Measurements from ENCODE around the gene LLCFC1.
"Not testable (repeated sequence)": the region's sequence is repeated elsewhere in the genome, so short reads cannot be mapped to it uniquely, and the experiment has no call there.

The LLCFC1 gene

DNA sequence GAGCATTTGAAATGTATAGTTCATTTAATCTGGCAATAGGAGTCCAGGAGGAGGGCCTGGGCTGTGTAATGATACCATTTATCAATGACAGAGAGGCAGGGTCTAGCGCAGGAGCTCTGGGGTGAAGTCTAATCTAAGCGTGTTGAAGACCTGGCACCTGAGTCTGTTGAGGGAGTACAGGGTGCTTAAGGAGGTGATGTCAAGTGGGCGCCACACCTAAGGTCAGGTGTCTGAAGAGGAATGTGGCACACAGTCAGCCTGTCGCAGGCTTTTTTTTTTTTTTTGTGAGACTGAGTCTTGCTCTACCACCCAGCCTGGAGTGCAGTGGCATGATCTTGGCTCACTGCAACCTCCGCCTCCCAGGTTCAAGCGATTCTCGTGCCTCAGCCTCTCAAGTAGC is 2.3 kb downstream of the LLCFC1 start:
- no peak for DNase-seq (ENCODE audit: low read depth in 1 of 2, low spot score in 1 of 2)

- no peak for DNase-seq (ENCODE audit: low read depth in 1 of 2, low spot score in 1 of 2)
These were observed 3.5 kb downstream of the LLCFC1 start for GRCh38 chr7:142942746-142943145.

GRCh38 chr7:142943706-142944268 is 4.5 kb downstream of the LLCFC1 start:
- DNase-seq (ENCODE audit: low read depth in 1 of 2, low spot score in 1 of 2), result no peak

DNA sequence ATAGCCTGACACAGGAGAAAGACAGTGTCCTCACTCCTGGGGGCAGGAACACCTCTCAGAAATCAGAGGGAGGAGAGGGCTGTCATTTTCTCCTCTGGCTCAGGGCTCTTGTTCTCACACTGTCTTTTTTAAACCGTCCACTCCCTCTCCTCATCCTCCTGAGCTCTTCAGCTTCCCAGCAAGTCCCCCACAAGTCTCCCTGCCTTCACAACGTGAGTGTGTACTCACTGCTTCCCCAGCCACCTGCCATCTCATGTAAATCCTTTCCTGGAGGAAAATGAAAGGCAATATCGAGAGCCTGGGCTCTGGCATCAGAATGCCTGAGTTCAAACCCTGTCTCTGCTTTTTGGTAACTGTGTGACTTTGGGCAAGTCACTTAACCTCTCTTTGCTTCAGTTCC is 5.7 kb downstream of the LLCFC1 start:
- DNase-seq (ENCODE audit: low read depth in 1 of 2, low spot score in 1 of 2), result no peak

GRCh38 chr7:142948603-142949002 is 9.3 kb downstream of the LLCFC1 start:
- DNase-seq (ENCODE audit: low read depth in 1 of 2, low spot score in 1 of 2), result no peak

- DNase-seq (ENCODE audit: low read depth in 1 of 2, low spot score in 1 of 2), result no peak
These were observed 11.0 kb downstream of the LLCFC1 start for GRCh38 chr7:142950235-142950634.

DNA sequence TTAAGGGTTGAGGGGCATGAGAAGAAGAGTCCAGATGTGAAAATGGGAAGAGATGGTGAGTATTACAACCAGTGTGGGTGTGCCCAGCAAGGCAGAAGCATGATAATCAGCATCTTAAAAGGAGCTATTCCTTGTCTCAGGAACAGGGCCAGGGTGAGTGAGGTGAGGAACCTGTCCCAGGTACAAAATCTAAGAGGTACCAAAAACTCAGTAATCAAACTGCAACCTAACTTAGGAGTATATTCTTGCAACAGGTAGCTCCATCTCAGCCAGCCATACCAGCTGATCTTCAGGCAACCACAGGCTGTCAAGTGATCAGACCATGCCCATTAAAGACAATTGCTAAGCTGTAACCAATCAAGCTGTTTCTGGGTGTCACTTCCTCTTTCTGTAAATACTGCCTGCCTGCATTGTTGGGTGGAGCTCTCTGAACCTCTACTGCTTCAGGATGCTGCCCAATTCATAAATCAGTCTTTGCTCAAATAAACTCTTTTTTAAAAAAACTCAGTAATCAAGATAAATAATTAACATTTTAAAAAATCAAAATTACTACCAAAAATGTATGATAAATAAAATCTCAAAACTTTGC is 15.5 kb downstream of the LLCFC1 start:
- DNase-seq (ENCODE audit: low read depth in 1 of 2, low spot score in 1 of 2), result no peak

DNA sequence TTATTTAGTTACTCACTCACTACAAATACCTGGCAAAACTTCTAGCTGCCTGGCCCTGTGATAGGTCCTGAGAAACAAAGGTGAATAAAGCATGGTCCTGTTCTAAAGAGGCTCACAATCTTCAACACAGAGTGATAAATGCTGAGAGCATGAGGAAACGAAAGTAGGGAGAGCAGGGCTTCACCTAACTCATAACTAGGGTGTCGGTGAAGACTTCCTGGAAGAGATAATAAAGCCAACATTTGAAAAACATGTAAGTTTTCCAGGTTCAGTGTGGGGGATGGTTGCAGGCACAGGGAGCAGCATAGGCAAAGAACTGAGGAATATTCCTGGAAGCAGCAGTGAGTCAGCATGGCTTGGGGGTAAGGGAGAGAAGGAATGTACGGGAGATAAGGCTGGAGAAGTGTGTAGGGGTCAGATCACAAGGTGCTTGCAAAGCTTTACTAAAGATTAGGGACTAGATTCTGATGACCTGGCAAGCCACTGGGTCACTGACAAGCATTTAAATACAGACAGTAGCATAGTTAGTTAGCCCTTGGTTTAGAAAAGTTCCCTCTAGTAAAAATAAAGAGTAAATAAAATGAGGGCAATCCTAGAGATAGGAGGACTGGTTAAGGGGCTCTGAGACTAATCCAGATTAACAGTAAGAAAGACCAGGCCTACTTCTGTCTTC is 17.8 kb downstream of the LLCFC1 start:
- DNase-seq (ENCODE audit: low read depth in 1 of 2, low spot score in 1 of 2), result no peak

GRCh38 chr7:142957723-142958122 is 18.4 kb downstream of the LLCFC1 start:
- DNase-seq (ENCODE audit: low read depth in 1 of 2, low spot score in 1 of 2), result no peak

DNA sequence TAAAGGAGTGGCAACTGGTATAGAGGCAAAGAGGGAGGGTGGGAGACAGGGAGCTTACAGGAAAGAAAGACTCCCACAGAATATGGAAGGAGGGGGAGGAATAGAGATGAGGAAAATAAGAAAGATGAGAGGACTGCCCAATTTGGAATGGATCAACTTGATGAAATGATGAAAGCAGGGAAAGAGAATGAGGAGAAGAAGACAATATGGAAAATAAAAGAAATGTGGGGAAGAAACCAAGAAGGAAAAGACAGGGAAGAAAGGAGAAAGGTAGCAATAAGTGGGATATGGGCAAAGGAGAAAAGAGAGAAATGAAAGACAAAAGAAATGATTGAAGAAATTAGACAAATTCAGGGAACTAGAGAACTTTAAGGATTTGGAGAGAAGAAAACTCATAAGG is 19.9 kb downstream of the LLCFC1 start:
- no peak for DNase-seq (ENCODE audit: low read depth in 1 of 2, low spot score in 1 of 2)

GRCh38 chr7:142960955-142961512 is 21.8 kb downstream of the LLCFC1 start:
- no peak for DNase-seq (ENCODE audit: low read depth in 1 of 2, low spot score in 1 of 2)

DNA sequence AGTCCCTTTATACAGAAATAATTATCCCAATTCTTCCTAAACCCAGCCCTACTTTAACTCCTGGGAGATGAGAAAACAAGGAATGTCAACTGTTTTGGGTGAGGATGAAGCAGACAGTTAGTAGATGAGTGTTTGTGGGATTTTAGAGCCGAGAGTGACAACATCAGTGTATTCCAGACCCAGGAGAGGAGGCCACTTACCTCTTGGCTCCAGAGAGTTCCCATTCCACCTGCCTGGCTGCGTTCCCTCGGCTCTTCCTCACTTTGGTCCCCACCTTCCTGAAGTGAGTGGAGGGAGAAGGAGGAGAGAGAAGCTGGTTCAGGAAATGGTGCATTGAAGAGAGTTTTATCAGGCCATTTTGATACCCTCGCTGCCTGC is 22.3 kb downstream of the LLCFC1 start:
- no peak for DNase-seq (ENCODE audit: low read depth in 1 of 2, low spot score in 1 of 2)

GRCh38 chr7:142961973-142962926 is 23.0 kb downstream of the LLCFC1 start, which contains the start of gene KEL:
Gene KEL, minus strand, starts transcription at chr7:142962363. Its CDS starts 157 bp downstream, at chr7:142962206.
- DNase-seq (ENCODE audit: low read depth in 1 of 2, low spot score in 1 of 2), result no peak

GRCh38 chr7:142962991-142963390 is 23.7 kb downstream of the LLCFC1 start:
- DNase-seq (ENCODE audit: low read depth in 1 of 2, low spot score in 1 of 2), result no peak

DNA sequence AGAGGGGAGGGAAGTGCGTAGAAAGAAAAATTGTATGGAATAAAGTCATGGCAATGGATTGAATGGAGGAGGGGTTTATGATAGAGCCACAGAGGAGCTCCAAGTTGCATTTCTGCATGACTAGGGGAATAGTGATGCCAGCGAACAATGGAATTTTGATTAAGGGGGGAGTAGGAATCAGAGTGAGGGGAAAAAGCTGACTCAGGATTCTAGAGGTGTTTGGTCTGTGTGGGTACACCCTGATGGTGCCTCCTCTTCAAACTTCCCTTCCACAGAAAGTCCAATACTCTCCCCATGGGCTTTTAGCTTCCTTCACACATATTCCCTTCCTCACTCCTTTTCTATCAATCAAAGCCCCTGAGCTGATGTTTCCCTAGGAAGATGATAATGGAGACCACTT is 24.7 kb downstream of the LLCFC1 start:
- DNase-seq (ENCODE audit: low read depth in 1 of 2, low spot score in 1 of 2), result no peak

DNA sequence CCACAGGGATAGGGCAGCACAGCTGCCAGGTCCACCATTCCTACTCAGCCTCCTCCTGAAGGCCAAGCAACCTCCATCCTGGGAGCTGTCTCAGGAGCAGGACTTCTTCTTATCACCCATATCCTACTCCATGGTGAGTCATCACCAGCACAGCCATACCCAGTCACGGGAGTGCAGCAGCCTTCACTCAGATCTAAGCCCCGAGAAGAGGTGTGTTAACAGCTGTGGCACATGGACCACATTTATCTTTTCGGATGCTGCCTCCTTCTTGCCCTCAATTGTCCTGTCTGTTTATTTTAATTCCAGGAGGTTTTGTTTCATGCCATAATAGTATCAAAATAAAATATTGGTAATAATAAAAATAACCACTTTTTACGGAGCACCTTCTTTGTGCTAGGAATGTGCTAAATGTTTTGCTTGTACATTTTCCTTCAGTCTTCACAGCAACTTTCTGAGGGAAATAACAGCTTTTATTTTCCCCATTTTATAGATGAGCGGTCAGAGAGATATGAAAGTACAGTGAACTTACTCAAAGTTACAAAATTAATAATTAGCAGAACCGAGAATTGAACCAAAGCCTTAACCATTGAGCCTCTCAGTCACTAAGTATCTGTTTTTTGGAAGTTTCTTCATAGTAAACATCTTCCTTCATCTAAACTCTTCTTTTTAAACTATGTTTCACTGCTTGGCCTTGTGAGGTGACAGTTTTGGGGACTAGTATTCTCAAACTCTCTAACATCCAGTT is 25.4 kb downstream of the LLCFC1 start:
- DNase-seq (ENCODE audit: low read depth in 1 of 2, low spot score in 1 of 2), result no peak

GRCh38 chr7:142968229-142968628 is 28.9 kb downstream of the LLCFC1 start:
- no peak for DNase-seq (ENCODE audit: low read depth in 1 of 2, low spot score in 1 of 2)

- no peak for DNase-seq (ENCODE audit: low read depth in 1 of 2, low spot score in 1 of 2)
These were observed 29.9 kb downstream of the LLCFC1 start for GRCh38 chr7:142969183-142969582.

DNA sequence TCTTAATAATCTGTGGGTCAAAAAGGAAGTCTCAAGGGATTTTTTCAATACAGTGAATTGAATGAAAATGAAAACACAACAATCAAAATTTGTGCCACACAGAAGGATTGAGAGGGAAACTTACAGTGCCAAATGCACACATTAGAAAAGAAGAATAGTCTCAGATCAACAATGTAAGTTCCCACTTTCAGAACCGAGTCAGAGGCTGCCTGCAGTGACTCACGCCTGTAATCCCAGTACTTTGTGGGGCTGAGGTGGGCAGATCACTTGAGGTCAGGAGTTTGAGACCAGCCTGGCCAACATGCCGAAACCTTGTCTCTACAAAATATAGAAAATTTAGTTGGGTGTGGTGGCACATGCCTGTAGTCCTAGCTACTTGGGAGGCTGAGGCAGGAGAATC is 35.3 kb downstream of the LLCFC1 start:
- DNase-seq (ENCODE audit: low read depth in 1 of 2, low spot score in 1 of 2), result no peak

DNA sequence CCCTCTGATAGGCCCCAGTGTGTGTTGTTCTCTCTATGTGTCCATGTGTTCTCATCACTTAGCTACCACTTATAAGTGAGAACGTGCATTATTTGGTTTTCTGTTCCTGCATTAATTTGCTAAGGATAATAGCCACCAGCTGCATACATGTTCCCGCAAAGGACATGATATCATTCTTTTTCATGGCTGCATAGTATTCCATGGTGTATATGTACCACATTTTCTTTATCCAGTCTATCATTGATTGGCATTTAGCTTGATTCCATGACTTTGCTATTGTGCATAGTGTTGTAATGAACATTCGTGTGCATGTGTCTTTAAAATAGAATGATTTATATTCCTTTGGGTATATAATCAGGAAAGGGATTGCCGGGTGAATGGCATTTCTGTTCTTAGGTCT is 39.1 kb downstream of the LLCFC1 start:
- not testable (repeated sequence) for DNase-seq (ENCODE audit: low read depth in 1 of 2, low spot score in 1 of 2)

DNA sequence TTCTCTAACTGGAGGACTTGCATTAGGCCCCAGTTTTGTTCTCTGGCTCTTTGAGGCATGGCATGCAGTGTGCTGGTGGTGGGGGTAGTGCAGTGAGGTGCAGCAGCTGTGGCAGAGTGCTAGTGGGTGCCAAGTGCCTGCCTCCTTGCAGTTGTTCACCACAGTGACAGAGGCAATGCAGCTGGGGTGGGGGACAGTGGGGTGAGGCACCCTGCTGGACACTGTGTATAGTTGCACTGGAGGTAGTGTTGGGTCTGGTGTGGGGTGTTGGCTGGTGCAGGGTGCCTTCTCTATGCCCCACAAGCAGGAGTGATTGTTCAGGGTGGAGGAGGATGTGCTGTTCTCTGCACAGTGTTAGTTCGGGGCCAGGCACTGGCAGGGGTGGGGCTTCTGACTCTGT is 44.5 kb downstream of the LLCFC1 start:
- no peak for DNase-seq (ENCODE audit: low read depth in 1 of 2, low spot score in 1 of 2)
